BE2C (cell line): ENCODE results near the gene C16orf92.

Experiments
- DNase-seq: peaks from one replicate; pipeline ENCODE4 v3.0.0-alpha.2; 2020
- H3K27me3 ChIP-seq: fragments of 250-450 bp; sonication (Bioruptor Pico); 2 replicates; pipeline ENCODE4 v1.5.1; 2020; ENCODE audit warnings: mild to moderate bottlenecking
- H3K36me3 ChIP-seq: fragments of 250-450 bp; sonication (Bioruptor Pico); 2 replicates; pipeline ENCODE4 v1.5.1; 2020; ENCODE audit warnings: mild to moderate bottlenecking
- H3K4me1 ChIP-seq: fragments of 250-450 bp; sonication (Bioruptor Pico); 2 replicates; pipeline ENCODE4 v1.5.1; 2020
- H3K4me3 ChIP-seq: 2 replicates; pipeline ENCODE4 v1.5.1; 2011; ENCODE audit warnings: low read depth, low read length
- H3K9me3 ChIP-seq: fragments of 250-450 bp; sonication (Bioruptor Pico); 2 replicates; pipeline ENCODE4 v1.5.1; 2020
- TF ChIP-seq, protein P1 (sequence below): IDR thresholded peaks from 2 replicates; pipeline ENCODE4 v1.5.1; 2012; ENCODE audit warnings: mild to moderate bottlenecking, low read depth, low read length

C16orf92 gene

DNA sequence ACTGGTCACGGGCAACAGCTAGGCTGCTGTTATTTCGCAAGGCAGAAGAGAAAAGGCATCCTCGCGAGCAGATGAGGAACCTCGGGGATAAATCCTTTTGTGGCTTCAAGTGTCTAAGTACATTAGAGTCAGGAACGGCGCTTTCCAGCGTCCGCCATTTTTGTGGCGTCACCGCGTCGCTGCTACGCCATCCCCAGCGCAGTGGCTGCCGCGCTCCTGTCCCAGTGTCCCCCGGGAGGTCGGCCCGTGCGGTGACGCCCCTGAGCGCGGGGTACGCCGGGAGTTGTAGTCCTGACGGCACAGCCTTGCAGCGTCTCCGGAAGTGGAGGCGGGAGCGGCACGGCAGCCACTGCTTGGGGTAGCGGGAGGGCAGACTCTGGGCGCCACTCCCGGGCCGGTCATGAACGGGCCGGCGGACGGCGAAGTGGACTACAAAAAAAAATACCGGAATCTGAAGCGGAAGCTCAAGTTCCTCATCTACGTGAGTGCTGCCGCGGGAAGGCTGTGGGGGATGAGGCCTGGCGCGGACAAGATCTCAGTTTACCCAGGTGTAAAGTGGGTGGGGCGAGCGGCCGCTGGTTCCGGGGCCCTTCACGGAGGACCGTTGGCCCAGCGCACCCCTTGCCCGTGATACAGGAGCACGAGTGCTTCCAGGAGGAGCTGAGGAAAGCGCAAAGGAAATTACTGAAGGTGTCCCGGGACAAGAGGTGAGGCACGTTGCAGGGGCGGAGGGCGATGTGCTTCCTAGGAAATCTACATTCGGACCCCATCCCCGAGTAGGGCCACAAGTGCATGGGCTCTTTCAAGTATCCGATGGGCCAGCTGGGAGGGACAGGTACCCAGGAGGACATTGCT lies 26.9 kb upstream of the C16orf92 start, which contains the start of gene INO80E:
Gene INO80E (plus strand): TSS at position 331 of the 855 bp plus-strand sequence. CDS start 70 bp downstream, at position 401.
- Histone ChIP-seq H3K4me1 (no peaks in the 10 kb centered on the region), H3K27me3 (no peaks in the 10 kb centered on the region), H3K36me3 (peaks cover 22% of the 10 kb centered on the region), H3K9me3 (no peaks in the 10 kb centered on the region), H3K4me3 (peak within 1 kb of the TSS; percentile 94)
- TF ChIP-seq, protein P1, sequence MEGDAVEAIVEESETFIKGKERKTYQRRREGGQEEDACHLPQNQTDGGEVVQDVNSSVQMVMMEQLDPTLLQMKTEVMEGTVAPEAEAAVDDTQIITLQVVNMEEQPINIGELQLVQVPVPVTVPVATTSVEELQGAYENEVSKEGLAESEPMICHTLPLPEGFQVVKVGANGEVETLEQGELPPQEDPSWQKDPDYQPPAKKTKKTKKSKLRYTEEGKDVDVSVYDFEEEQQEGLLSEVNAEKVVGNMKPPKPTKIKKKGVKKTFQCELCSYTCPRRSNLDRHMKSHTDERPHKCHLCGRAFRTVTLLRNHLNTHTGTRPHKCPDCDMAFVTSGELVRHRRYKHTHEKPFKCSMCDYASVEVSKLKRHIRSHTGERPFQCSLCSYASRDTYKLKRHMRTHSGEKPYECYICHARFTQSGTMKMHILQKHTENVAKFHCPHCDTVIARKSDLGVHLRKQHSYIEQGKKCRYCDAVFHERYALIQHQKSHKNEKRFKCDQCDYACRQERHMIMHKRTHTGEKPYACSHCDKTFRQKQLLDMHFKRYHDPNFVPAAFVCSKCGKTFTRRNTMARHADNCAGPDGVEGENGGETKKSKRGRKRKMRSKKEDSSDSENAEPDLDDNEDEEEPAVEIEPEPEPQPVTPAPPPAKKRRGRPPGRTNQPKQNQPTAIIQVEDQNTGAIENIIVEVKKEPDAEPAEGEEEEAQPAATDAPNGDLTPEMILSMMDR, result no peak
- DNase-seq, result peak; percentile 99

DNA sequence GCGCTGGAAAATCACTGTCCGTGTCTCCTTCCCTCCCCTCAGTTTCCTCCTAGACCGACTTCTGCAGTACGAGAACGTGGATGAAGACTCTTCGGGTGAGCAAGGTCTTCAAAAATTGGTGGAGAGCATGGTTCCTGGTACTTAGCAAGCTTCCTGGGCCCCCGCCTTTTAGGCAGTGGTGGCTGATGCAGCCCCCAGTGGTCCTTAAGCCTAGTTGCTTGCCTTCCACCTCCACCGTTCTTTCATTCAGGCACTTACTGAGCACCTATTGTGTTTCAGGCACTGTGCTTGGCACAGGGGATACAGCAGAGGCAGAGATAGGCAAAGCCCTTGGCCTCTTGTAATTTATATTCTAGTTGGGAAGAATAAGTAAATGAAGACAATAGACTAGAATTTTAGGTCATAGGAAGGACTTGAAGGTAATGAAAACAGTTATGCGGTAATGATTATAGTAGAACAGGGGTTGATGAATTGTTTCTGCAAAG lies 26.2 kb upstream of the C16orf92 start:
- H3K27me3 ChIP-seq, result no peaks in the 10 kb centered on the region
- H3K9me3 ChIP-seq, result no peaks in the 10 kb centered on the region
- no peaks in the 10 kb centered on the region for H3K4me1 ChIP-seq
- TF ChIP-seq, protein P1, result no peak
- peak overlapping the region; percentile 94 for H3K4me3 ChIP-seq
- H3K36me3 ChIP-seq, result peaks cover 19% of the 10 kb centered on the region
- DNase-seq, result no peak

DNA sequence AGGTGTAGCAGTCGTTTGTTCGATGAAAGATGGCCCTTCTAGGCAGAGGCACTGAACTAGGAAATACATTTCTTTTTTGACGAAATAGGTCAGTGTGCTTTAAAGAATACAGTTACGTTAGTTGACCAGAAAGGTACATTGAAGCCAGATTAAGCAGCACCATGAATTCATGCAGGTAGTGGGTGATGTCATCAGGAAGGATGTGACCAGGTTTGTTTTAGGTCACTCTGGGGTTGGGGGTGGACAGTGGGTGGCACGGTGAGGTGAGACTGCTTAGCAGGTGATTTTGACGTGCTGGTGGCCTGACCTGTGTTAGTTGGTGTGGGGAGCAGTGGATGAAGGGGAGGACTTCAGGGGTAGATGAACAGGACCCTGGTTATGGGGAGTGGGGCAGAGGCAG lies 23.4 kb upstream of the C16orf92 start:
- Histone ChIP-seq H3K9me3 (no peaks in the 10 kb centered on the region), H3K4me3 (no peak overlapping the region), H3K27me3 (no peaks in the 10 kb centered on the region), H3K4me1 (no peaks in the 10 kb centered on the region; the same call in 1 of the 2 replicates), H3K36me3 (peaks cover 4% of the 10 kb centered on the region; the same call in 1 of the 2 replicates)
- TF ChIP-seq, protein P1, result no peak
- no peak for DNase-seq

DNA sequence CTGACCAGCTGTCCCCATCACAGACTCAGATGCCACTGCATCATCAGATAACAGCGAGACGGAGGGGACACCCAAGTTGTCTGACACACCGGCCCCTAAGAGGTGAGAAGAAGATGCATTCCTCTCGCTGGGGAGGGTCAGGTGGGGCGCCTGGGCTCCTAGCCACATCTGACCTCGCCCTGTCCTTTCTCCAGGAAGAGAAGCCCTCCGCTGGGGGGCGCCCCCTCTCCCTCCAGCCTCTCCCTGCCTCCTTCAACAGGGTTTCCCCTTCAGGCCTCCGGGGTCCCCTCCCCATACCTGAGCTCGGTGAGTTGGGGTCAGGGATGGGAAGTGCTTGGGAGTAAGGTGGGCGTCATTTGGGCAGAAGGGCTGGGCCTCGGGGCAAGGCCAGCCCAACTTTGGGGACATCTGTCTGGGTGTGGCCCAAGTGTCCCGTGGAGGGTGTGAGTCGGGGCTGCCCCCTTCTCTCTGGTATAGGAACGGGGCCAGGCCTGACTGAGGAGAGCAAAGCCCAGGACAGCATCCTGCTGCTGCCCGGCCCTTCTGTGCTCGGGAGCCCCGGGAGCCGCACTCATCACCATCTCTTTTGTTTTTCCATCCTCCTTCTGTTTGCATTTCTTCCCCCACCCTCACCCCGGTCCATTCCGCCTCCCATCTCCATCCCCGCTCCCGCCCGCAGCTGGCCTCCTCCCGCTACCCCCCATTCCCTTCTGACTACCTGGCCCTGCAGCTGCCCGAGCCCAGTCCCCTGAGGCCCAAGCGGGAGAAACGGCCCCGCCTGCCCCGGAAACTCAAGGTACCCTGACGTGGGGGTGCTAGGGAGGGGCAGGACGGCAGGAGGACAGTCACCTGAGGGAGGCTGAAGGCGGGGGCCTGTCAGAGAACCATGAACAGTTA lies 22.0 kb upstream of the C16orf92 start:
- TF ChIP-seq, protein P1, result no peak
- DNase-seq, result no peak
- H3K27me3 ChIP-seq, result no peaks in the 10 kb centered on the region
- H3K9me3 ChIP-seq, result no peaks in the 10 kb centered on the region
- peaks cover 3% of the 10 kb centered on the region; the same call in 1 of the 2 replicates for H3K4me1 ChIP-seq
- no peak overlapping the region for H3K4me3 ChIP-seq
- H3K36me3 ChIP-seq, result peaks cover 4% of the 10 kb centered on the region; the same call in 1 of the 2 replicates

DNA sequence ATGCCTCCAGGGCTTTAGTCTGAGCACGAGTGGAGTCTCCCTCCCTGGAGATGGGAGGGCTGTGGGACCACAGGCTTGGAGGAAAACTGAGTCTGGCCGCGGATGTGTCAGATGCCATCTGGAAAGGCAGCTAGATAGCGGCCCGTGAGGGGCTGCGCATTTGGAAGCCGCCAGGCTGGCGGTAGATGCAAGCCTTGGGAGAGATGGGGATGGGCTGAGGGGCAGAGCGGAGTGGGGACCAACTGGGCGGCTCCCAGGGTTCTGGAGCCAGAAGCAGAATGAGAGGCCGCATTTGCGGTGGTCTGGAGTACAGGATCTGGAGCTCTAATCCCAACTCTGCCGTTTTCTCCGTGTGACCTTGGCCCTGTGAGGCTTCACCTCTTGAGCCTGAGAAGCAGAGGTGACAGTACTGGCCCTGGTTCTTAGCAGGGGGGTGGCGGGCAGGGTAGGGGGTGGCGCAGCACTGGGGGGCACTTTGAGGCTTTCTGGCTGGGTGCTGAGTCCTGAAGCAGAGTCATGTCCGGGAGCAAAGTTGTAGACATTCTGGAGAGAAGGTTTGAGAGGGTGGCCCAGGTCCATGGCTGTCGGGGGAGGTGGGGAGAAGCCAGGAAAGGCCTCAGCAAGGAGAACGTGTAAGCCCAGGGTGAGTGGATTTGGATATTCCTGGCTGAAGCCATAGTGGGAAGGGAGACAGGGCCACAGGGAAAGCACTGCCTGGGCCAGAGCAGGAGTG lies 20.2 kb upstream of the C16orf92 start:
- Histone ChIP-seq H3K27me3 (no peaks in the 10 kb centered on the region), H3K4me3 (no peak overlapping the region), H3K4me1 (peaks cover 3% of the 10 kb centered on the region; the same call in 1 of the 2 replicates), H3K9me3 (no peaks in the 10 kb centered on the region), H3K36me3 (peaks cover 4% of the 10 kb centered on the region; the same call in 1 of the 2 replicates)
- no peak for DNase-seq
- TF ChIP-seq, protein P1, result no peak
